ENCODE measurements around the gene GRIA3.

GRIA3 gene

DNA sequence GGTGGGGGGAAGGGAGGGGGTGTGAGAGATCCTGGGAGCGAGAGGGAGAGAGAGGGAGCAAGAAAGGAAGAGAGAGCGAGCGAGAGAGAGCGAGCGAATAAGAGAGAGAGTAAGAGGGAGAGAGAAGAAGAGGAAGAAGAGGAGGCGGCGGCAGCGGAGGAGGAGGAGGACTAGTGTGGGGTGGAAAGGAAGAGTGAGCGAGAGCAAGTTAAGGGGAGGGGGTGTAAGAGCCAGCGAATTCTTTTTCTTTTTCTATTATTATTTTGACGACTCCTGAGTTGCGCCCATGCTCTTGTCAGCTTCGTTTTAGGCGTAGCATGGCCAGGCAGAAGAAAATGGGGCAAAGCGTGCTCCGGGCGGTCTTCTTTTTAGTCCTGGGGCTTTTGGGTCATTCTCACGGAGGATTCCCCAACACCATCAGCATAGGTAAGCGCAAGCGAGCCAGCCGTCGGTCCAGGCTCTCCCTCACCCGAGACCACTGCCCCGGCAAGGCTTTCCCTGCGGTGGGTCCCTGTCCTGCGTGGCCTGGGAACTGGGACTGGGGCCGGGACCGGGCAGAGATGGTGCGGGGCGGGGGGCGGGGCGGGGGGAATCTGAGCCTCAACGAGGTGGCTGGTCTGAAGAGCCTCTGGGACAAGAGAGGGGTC lies at the start of gene GRIA3:
GRIA3 (plus strand) TSS at position 60 of the 647 bp plus-strand sequence; CDS start at position 318, 258 bp downstream.
- DNase-seq (ENCODE audit: low spot score): peak; percentile 63

DNA sequence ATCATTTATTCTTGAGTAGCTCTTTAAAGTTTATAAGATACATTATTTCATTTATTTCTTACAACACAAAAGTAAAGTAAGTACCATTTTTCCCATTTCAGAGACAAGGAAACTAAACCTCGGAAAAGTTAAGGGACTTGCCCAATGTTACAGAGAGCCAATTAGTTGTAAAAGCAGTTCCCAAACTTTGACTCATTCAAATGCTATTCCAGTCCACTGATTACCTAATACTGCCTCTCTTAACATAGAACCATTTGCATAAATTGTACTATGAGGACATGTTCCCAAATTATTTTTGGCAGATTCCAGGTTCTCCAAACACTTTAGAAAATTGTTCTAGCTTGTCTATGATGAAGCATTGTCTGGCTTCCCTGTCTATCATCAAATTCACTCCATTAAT lies 45.6 kb upstream of the GRIA3 start:
- peak; percentile 16 for DNase-seq (ENCODE audit: low spot score)

DNA sequence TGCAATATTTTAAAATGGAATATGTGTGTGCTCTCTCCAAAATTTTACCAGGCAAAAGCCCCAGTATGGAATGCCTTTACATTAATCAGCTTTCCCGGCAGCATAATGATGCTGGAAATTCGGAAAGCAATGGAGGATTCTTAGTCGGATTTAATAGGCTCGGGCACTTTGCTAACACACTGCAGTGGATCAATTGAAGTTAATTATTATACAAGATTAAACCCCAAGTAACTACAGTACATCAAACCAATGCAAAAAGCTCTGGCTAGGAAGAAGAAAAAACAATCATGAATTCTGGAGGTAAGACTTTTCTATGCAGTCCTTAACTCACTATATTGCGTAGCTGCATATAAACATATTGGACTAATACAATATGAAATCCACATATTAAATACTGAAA lies 43.6 kb upstream of the GRIA3 start:
- DNase-seq (ENCODE audit: low spot score): no peak

DNA sequence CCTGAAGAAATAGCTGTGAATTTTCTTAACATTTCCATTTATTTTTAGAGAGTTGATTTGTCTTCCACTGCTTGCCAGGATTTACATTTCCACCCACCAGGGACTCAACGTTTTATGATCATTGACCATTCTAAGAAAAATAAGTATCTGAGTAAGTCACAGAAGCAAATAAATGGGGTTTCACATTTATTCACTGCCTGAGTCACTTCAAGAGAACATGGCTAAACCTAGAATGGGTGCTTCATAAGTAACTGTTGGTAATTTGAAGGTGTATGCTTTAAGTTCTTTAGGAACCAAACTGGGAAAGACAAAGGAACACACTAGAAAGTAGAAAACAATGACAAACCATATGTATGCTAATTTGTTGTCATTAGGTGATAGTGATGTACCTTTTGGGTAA lies 43.2 kb upstream of the GRIA3 start:
- no peak for DNase-seq (ENCODE audit: low spot score)

DNA sequence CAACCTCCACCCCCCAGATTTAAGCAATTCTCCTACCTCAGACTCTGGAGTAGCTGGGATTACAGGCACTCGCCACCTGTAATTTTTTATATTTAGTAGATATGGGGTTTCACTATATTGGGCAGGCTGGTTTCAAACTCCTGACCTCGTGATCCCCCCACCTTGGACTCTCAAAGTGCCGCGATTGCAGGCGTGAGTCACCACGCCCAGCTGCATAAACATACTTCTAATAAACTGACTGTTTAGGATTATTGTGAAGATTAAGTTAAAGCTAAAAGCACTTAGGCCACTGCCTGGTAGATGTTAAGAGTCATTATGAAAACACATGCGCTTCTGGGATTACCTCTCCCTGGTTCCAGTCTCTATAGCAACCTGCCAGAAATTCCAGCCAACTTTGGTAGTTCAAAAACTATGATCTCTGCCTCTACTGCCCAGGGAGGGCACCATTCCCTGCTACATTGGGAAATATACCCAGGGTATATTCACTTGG lies 30.2 kb upstream of the GRIA3 start:
- DNase-seq (ENCODE audit: low spot score): no peak

DNA sequence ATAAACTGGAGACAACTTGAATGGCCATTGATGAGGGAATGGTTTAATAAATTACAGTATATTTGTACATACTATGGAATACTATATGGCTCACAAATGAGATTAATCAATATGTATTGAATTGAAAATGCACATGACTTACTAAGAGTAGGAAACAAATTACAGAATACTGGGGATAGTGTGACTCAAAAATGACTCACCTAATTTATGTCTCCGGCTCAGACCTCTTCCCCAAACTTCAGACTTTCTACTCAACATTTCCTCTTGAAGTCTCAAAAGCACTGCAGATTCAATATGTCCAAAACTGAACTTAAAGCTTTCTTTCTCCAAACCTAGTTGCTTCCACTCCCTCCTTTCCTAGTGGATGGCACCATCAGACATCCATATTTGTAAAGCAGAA lies 28.8 kb upstream of the GRIA3 start:
- DNase-seq (ENCODE audit: low spot score): no peak

DNA sequence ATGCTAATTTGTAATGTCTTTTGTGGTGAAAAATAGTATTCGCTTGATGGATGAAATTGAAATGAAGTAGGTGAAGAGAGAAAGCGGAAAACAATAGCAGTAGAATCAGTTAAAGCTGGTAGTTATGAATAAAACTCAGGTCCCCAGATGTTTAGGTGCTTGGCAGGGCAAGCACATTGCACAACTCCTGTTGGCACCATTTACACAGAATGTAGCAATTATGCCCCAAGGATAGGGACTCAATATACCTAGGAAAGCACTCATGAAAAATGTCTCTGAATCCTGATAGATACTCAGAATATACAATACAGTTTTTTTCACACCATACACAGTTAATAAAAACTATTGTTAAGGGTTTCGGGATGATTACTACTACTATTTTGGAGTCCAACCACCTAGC lies 26.5 kb upstream of the GRIA3 start:
- no peak for DNase-seq (ENCODE audit: low spot score)

DNA sequence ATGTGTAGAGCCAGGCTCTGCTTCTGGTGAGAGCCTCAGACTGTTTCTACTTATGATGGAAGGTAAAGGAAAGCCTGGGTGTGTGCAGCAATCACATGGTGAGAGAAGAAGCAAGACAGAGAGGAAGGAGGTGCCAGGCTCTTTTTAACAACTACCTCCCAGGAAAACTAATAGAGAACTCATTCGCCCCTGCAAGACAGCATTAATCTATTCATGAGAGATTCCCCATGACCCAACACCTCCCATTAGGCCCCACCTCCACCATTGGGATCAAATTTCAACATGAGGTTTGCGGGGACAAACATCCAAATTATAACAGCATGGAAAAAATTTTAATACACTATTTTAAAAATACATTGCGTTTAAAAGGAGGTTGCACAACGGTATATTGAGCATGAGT lies 24.7 kb upstream of the GRIA3 start:
- no peak for DNase-seq (ENCODE audit: low spot score)

DNA sequence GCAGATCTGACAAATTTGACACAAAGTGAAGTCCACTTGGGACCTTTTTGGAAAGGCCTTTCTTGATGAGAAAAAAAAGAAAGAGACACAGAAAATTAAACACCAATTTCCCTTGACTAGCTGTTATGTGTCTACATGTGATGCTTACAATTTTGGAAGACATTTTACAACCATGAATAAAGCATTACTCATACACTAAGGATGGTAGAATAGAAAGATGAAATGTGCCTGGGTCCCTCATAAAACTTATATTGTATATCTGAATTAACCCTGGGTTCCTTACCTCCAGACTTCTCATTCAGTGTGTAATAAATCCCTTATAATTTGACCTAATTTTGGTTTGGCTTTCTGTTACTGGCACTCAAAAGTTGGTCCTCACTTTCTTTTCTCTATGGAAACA lies 16.5 kb upstream of the GRIA3 start:
- DNase-seq (ENCODE audit: low spot score): no peak

DNA sequence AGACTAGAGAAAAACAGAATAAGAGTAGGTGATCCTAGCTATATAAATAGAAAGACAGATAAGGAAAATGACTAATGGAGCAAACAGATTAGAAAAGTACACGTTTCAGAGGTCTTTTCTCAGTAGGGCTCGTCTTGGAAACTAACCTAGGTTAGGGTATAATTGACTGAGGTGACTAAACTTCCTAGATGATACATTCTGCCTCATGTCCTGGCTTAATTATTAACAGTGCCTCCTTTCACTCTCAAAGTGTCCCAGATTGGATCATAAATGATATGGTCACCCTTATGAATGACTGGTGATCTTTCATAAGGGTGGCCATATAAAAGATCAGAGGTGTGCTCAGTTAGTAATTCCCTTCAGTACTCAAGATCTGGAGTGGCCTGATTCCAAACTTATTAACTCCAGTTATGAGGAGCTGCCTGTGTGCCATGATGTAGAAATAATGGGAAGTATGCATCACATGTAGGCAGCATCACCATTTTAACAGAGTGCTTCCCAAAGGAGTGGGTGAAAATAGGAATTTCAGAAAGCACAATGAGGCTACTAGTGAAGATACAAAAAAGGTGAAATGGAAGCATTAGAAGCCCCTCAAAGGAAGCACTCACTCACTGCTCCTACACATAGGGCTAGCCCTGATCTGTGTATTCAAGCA lies 14.7 kb upstream of the GRIA3 start:
- DNase-seq (ENCODE audit: low spot score): no peak

DNA sequence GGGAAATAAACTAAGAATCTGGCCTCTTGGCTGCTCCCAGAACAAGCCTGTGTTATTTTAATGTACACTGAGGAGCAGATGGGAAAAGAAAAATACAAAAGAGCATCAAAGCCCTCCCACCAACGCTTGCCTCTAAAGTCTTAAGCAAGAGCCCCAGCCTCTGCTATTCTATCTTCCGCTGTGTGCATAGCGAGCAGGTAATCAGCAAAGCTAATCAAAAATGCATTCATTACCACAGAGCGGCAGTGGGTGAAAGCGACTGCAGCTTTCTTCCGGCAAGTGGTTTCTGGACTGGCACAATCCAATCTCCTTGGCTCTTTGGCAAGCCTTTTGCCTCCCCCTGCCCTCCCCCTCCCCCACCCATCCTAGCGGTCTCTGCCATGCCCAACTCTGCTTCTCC lies 13.5 kb upstream of the GRIA3 start:
- DNase-seq (ENCODE audit: low spot score): no peak

DNA sequence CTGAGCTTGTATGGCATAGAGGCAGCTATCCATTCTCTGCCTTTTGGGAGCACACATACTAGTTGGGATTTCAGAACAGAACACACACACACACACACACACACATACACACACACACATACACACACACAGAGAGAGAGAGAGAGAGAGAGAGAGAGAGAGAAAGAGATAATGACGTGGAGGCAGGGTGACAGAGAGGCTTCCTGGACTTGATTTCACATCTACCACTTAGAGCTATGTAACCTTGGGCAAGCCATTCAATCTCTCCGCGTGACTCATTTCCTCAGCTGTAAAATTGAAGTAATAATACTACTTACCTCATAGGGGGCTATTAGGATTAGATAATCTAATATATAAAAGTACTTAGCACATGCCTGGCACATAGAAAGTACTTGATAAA lies 12.3 kb upstream of the GRIA3 start:
- DNase-seq (ENCODE audit: low spot score): no peak

DNA sequence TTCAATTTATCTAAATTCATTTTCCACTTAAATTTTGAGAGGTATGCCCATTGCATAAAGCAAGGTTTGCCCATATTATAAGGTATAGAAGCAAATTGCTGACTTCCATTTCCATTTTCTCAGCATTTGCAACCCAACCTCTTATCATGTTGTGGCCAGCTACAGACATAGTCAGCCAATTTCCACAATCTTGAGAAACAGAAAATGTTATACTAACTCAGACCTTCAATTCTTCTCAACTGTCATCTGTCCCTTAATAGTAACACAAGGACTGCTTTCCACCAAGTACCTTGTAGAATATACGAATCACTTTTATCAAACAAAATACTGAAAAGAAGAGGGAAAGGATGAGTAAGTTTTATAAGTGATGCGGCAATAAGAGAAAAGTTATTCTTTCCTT lies 11.2 kb upstream of the GRIA3 start:
- DNase-seq (ENCODE audit: low spot score): no peak

DNA sequence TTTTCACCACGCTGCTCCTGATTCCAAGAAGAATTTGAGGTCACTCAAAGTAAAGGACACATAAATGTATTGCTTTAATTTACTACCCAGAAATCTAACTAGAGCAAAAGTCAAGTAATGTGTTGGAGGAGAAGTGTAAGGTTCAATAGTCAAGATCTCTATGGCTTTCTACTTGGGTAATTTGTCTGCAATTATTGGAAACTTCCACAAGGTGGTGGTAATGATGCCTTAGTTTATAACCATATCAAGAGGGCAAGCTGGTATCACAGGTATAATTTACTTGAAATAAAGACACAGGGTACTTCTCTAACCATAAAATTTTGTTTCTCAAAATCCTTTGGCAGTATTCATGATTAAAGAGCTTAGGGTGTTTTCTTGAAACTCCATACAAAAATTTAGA lies 10.2 kb upstream of the GRIA3 start:
- no peak for DNase-seq (ENCODE audit: low spot score)

DNA sequence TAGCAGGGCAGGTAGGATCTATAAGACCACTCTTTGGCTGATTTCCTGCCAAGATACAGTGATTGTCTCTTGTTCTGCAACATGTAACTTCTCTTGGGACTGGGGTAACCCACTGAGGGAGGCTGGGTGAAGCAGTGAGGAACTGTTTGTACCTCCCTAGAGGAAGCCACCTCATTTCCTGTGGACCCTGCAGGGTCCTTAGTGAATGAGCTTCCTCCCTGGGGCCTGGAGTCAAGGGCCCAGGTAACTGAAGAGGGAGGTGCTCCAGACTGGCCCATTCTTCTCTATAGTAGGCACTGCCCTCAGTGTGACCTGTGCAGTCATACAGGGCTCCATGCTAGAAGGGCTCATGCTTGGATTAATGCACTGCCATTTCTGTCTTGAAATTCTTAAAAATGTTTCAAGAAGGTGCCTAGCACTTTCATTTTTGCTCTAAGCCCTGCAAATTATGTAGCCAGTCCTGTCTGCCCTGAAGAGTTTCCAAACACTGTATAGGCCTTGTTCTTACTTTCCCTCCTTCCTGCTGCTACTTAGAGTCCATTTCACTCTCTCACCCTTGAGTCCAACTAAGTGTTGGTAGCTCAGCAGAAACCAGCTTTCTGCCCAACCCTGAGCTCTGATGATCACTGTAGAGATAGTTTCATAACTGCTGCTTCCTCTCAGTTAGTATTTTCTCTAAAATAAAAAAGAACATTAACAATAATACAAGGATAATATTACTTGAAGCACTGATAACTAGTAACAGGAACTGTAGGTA lies 8.5 kb upstream of the GRIA3 start:
- DNase-seq (ENCODE audit: low spot score): no peak

DNA sequence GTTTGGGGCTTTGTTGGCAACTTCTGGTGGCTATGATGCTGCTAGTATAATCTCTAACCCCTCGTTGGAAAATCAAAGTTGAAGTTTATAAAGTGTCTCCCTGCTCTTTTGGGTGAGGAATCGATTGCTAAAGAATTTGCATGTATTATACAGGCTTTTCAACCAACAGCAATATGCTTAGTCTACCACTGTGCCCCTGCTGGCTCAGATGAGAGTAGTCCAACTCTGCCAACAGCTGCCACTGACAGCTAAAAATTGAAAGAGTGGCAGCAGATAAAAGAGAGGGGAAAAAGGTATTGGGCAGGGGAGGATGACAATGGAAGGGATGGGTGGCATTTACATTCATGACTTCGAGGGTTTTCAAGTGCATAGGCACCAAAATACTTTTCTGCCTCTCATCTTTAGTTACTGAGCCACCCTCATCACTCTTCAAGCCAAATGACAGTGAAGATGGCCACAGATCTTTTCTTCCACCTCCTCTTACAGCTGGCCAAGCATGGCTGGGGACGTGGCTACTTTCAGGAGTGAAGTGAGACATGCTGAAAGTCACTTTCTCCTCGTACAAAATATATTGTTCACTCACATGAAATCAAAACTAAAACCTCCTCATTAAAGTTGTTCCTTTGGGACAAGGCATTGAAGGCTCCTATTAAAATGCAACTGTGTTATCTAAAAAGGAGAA lies 2.7 kb upstream of the GRIA3 start:
- DNase-seq (ENCODE audit: low spot score): no peak

DNA sequence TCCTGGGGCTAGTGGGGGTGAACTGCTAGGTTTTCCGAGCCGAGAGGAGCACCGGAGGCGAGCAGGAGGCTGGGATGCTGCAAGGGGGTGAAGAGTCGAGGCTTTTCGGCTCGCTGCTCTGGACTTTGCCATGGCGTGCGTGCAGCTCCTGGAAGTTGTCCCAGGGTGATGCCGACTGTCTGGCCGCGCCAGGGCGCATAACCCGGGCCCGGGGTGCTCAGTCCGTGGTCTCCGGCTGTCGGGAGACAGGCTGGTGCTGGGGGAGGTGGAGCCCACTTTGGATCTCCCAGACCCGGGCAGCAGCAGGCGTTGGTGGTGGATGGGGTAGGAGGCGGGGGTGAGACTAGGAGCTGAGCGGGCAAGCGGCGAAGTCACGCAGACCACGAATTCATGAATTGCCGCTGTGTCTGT lies 793 bp downstream of the GRIA3 start:
- no peak for DNase-seq (ENCODE audit: low spot score)

DNA sequence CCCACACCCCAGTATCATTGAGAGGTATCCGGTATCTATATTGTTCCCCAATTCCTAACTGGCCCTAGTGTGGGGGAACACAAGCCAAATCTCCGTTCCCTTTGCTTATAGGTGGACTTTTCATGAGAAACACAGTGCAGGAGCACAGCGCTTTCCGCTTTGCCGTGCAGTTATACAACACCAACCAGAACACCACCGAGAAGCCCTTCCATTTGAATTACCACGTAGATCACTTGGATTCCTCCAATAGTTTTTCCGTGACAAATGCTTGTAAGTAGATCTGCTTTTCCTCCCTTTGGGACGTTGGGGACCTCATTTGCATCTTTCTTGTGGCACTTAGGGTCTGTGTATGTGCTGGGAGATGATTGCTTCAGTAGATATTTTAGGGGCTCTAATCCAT lies 1.6 kb downstream of the GRIA3 start:
- no peak for DNase-seq (ENCODE audit: low spot score)

DNA sequence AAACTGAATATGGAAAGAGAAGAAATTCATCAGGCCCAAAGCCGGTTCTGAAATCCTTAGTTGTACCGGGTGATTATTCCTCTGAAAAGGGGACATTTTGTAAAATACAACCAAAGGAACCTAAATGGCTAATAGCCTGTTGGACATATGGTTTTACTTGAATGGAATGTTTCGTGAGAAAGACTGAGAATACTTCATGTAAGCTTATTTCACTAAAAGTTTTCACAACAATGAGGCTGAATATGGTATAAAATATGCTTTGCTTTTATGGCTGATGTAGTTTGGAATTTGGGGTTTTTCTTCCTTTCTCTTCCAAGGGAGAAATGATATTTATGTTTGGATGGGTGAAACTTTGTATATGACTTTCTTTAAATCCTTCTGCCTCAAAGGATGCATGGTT lies 2.7 kb downstream of the GRIA3 start:
- no peak for DNase-seq (ENCODE audit: low spot score)

DNA sequence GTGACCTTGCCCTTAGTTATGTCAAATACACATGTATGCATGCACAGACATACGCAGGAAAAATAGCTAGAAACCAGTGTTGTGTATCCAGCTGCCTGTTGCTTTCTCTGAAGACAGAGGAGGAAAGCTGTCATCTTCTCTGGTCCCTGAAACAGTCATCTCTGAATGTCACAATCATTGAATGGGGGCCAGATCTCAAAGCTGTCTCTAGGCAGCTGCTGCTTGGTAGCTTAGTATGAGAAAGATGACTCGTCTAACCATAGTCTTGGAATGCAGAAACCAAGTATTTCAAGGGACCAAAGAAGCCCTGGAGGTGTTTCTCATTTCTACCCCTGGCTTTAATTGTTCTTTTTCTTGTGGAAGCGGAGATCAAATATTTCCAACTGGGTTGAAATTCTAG lies 4.0 kb downstream of the GRIA3 start:
- DNase-seq (ENCODE audit: low spot score): no peak

DNA sequence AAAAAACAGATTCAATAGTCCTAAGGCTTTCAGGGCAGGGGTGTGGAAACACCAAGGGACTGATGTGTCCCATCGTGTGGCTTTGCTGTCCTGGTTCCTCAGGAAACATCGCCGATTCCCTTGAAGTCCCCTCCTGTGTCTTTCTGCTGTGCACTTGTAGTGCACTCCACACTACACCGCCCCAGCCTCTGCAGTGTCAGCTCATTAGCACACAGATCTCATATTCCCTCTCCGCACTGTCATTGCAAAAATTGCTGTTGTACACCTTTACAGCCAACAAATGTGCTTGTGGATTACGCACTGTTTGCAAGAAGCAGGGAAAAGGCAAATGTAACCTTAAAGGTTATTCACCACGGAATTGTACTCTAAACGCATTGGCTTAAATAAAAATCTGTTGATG lies 5.3 kb downstream of the GRIA3 start:
- no peak for DNase-seq (ENCODE audit: low spot score)

DNA sequence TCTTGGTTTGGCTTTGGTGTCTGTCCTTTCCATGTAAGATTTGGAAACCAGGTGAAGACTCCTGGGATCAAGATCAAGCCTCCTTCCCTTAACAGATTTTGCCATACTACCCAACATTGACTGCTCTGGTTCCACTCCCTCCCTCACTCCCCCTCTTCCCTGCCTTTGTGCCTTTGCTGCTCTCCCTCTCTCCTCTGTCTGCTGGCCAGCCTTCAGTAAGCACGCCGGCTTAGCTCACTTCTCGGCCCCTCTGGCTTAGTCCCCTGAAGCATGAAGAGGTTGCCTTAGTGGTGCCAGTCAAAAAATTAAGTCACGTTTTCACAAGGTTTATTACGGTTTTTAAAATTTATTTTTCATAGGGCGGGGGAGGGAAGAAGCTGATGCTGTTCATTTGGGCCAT lies 6.0 kb downstream of the GRIA3 start:
- no peak for DNase-seq (ENCODE audit: low spot score)

DNA sequence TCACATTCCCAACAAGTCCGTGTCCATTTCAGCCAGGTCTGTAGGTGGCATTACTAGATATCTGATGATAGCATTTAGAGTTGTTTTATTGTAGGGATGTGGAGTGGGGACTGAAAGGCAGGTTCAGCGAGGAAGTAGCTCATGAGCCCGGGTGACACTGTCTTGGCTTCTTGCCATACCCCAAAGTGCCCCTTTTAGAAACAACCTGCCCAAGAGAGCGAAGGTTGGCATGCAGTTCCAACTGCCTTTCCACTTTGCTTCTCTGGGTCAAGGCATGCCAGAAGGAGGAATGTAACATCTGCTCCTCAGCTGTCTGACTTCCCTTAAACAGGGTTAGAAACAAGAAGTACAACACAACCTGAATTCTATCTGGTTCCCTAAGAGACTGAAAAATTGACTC lies 9.0 kb downstream of the GRIA3 start:
- no peak for DNase-seq (ENCODE audit: low spot score)
